RWPE1 (cell line): ENCODE results near the gene CAND1.
"Not testable (repeated sequence)": the region's sequence is repeated elsewhere in the genome, so short reads cannot be mapped to it uniquely, and the experiment has no call there.

Experiments used
- CTCF ChIA-PET: fragments of 350-600 bp; sonication (Branson Sonifier 250); formaldehyde crosslinking; extraction: SDS; loops from one replicate; lab custom pipeline; 2021; lab: Yijun Ruan, JAX
- POLR2A ChIA-PET: fragments of 400-600 bp; formaldehyde crosslinking; extraction: SDS; loops from one replicate; lab custom pipeline; 2020; ENCODE audit warnings: antibody characterized with exemption; ENCODE audit not compliant: low non-redundant PET; lab: Yijun Ruan, JAX
- DNase-seq: peaks from one replicate; pipeline ENCODE4 v3.0.0; 2012; ENCODE audit warnings: low spot score
- H3K27ac ChIP-seq: fragments of 450-650 bp; 2 replicates; pipeline ENCODE4 v1.5.1; 2017
- TF ChIP-seq, protein P1 (sequence below): fragments of 450-650 bp; conservative IDR thresholded peaks from 2 replicates; pipeline ENCODE4 v1.5.1; 2017; ENCODE audit warnings: low read depth, mild to moderate bottlenecking

CAND1 gene

GRCh38 chr12:67333649-67334048 is 64.5 kb downstream of the CAND1 start:
- TF ChIP-seq, protein P1, sequence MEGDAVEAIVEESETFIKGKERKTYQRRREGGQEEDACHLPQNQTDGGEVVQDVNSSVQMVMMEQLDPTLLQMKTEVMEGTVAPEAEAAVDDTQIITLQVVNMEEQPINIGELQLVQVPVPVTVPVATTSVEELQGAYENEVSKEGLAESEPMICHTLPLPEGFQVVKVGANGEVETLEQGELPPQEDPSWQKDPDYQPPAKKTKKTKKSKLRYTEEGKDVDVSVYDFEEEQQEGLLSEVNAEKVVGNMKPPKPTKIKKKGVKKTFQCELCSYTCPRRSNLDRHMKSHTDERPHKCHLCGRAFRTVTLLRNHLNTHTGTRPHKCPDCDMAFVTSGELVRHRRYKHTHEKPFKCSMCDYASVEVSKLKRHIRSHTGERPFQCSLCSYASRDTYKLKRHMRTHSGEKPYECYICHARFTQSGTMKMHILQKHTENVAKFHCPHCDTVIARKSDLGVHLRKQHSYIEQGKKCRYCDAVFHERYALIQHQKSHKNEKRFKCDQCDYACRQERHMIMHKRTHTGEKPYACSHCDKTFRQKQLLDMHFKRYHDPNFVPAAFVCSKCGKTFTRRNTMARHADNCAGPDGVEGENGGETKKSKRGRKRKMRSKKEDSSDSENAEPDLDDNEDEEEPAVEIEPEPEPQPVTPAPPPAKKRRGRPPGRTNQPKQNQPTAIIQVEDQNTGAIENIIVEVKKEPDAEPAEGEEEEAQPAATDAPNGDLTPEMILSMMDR, result no peak
- POLR2A ChIA-PET, result no interaction called here
- CTCF ChIA-PET, result no interaction called here
- DNase-seq, result no peak
- no peak overlapping the region for H3K27ac ChIP-seq

DNA sequence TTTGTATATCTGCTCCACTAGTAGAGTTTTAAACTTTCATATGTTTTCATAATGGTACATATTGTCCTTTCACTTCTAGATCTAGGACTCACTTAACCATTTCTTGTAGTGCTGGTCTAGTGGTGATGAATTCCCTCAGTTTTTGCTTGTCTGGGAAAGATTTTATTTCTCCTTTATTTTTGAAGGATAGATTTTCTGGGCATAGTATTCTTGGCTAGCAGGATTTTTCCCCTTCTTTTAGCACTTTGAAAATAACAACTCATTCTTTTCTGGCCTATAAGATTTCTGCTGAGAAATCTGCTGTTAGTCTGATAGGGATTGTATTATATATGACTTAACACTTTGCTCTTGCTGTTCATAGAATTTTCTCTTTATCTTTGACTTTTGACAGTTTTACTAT is 69.3 kb downstream of the CAND1 start:
- TF ChIP-seq, protein P1, result no peak
- H3K27ac ChIP-seq, result no peak overlapping the region
- ChIA-PET CTCF (interaction anchor here (0.6 to 0.7 kb wide), 3 partner anchors 119 to 999 kb away, joined by 3 to 4 read pairs (median 3); no protein-coding TSS in a partner anchor), POLR2A (no interaction called here)
- DNase-seq, result no peak

DNA sequence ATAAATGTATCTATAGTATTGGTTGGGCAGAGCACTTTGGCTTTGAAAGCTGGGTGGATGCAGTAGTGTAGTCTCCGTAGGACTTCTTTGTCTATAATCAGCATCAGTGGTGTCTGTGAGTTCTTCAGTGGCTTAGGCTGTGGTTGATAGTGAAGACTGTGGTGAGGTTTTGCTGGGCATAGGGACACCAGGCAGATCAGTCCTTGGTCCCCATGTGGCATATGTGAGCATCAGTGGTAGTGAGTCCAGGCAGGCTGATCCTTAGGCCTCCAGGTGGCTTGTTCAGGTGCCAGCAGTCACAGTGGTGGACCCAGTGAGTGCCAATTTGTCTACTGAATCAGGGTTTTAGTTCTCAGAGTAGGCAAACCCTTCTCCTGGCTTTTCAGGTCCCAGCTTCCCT is 70.4 kb downstream of the CAND1 start:
- ChIA-PET CTCF (no interaction called here), POLR2A (no interaction called here)
- no peak overlapping the region for H3K27ac ChIP-seq
- TF ChIP-seq, protein P1, result no peak
- no peak for DNase-seq

DNA sequence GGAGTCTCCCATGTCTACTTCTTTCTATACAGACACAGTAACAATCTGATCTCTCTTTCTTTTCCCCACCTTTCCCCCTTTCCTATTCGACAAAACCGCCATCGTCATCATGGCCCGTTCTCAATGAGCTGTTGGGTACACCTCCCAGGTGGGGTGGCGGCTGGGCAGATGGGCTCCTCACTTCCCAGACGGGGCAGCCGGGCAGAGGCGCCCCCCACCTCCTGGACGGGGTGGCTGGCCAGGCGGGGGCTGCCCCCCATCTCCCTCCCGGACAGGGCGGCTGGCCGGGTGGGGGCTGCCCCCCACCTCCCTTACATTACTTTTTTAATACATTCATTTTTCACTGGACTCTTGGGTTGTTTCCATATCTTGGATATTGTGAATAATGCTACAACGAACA is 71.9 kb downstream of the CAND1 start:
- DNase-seq, POLR2A ChIA-PET, H3K27ac ChIP-seq, CTCF ChIA-PET: not testable (repeated sequence)

- ChIA-PET POLR2A (no interaction called here), CTCF (interaction anchor here (0.6 to 0.9 kb wide), 4 partner anchors 11 to 685 kb away, joined by 3 to 14 read pairs (median 4); no protein-coding TSS in a partner anchor)
- TF ChIP-seq, protein P1, result no peak
- DNase-seq, result no peak
- H3K27ac ChIP-seq, result no peak overlapping the region
Measured at GRCh38 chr12:67344979-67345710, 76.0 kb downstream of the CAND1 start.

- CTCF ChIA-PET, result no interaction called here
- H3K27ac ChIP-seq, result no peak overlapping the region
- POLR2A ChIA-PET, result no interaction called here
- DNase-seq, result no peak
- TF ChIP-seq, protein P1, result no peak
Measured at GRCh38 chr12:67348683-67349082, 79.5 kb downstream of the CAND1 start.

DNA sequence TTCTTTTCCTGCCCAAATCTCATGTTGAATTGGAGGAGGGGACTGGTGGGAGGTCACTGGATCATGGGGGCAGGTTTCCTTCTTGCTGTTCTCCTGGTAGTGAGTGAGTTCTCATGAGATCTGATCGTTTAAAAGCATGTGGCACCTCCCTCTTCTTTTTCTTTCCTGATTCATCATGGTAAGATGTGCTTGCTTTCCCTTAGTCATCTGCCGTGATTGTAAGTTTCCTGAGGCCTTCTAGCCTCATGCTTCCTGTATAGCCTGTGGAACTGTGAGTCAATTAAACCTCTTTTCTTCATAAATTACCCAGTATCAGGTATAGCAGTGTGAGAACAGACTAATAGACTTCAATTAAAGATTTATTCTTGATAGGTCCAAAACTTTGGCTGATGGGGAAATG is 83.5 kb downstream of the CAND1 start:
- DNase-seq, result no peak
- POLR2A ChIA-PET, result no interaction called here
- TF ChIP-seq, protein P1, result no peak
- CTCF ChIA-PET, result interaction anchor here (0.7 to 1.1 kb wide), 2 partner anchors 590 to 755 kb away, joined by 3 to 4 read pairs; no protein-coding TSS in a partner anchor
- no peak overlapping the region for H3K27ac ChIP-seq
